Measurements from ENCODE around the gene ADAM33.

DNA sequence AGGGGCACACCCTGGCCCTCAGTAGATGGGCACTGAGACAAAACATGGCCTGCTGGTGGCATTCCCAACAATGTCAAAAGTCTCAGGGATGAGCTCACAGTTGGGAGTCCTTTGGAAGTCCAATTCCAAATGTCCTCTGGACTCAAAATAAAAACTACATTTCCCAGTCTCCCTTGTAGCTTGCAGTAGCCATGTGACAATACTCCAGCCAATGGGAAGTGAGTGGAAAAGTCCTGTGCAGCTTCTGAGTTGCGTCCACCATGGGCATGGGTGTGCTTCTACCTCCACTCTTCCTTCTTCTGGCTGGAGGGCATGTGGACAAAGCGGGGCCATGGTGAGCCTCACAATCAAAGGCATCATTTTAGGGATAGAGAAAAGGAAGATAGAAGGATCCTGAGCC is 5.8 kb upstream of the ADAM33 start:
- no peak for TF ChIP-seq EZH2 (IDR thresholded peaks at IDR 0.05; ENCODE audit: low read depth)
- TF ChIP-seq, protein P1, sequence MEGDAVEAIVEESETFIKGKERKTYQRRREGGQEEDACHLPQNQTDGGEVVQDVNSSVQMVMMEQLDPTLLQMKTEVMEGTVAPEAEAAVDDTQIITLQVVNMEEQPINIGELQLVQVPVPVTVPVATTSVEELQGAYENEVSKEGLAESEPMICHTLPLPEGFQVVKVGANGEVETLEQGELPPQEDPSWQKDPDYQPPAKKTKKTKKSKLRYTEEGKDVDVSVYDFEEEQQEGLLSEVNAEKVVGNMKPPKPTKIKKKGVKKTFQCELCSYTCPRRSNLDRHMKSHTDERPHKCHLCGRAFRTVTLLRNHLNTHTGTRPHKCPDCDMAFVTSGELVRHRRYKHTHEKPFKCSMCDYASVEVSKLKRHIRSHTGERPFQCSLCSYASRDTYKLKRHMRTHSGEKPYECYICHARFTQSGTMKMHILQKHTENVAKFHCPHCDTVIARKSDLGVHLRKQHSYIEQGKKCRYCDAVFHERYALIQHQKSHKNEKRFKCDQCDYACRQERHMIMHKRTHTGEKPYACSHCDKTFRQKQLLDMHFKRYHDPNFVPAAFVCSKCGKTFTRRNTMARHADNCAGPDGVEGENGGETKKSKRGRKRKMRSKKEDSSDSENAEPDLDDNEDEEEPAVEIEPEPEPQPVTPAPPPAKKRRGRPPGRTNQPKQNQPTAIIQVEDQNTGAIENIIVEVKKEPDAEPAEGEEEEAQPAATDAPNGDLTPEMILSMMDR (conservative IDR thresholded peaks at IDR 0.05): no peak
